Cardiac muscle cell (in vitro differentiated cells and primary cell): ENCODE measurements around the gene LMAN1L. TPM values are rescaled to one million over a fixed set of nuclear protein-coding genes. Genes with fewer than 3 reads are reported as not detected.

Source experiments
- DNase-seq, 2 donors: peaks; one replicate each; pipeline versions ENCODE4 v3.0.0 to v3.0.0-alpha.2; 2010 to 2017; ENCODE audit warnings: low read depth in 1 of 2, low spot score in 1 of 2
- H3K27ac ChIP-seq: fragments of 200-600 bp; sonication (generic); 2 replicates; pipeline ENCODE4 v1.5.1; 2016
- H3K27me3 ChIP-seq: fragments of 200-600 bp; sonication (generic); 2 replicates; pipeline ENCODE4 v1.6.0; 2016; ENCODE audit warnings: control low read depth
- H3K36me3 ChIP-seq: fragments of 200-600 bp; sonication (generic); 2 replicates; pipeline ENCODE4 v1.5.1; 2016; ENCODE audit warnings: control low read depth
- H3K4me1 ChIP-seq: fragments of 200-600 bp; sonication (generic); 2 replicates; pipeline ENCODE4 v1.8.1; 2017; ENCODE audit warnings: low read depth, mild to moderate bottlenecking, mixed run types
- H3K4me3 ChIP-seq: fragments of 200-600 bp; sonication (generic); 2 replicates; pipeline ENCODE4 v1.5.1; 2016; ENCODE audit warnings: mild to moderate bottlenecking
- H3K9me3 ChIP-seq: fragments of 200-600 bp; sonication (generic); 2 replicates; pipeline ENCODE4 v1.5.1; 2017; ENCODE audit warnings: low read depth, mild to moderate bottlenecking, control low read depth
- CTCF ChIP-seq: IDR thresholded peaks from 2 replicates; pipeline ENCODE4 v1.5.1; 2012; ENCODE audit warnings: low read depth, mild to moderate bottlenecking, low read length
- polyA plus RNA-seq: library from polyadenylated mRNA; unstranded; fragments of >200 nt; fragmentation: Nextera tagmentation; extraction: Ambion mirVana; gene quantifications from 2 replicates; pipeline ENCODE4 v1.2.1, GENCODE V29; 2016
- total RNA-seq: library from RNA; depleted of rRNA; stranded (reverse); fragments of >200 nt; gene quantifications from 2 replicates; pipeline ENCODE4 v1.2.3, GENCODE V29; 2016

Gene LMAN1L
- total and polyA plus RNA-seq, 2 experiments from 2014 or later: not detected

- no peak for DNase-seq
- Histone ChIP-seq H3K9me3 (no peaks in the 10 kb centered on the region), H3K4me1 (no peaks in the 10 kb centered on the region), H3K36me3 (peaks cover 18% of the 10 kb centered on the region), H3K27me3 (no peaks in the 10 kb centered on the region), H3K4me3 (no peak overlapping the region), H3K27ac (no peak overlapping the region)
- no peak for TF ChIP-seq CTCF
Measured at GRCh38 chr15:74804935-74805334, 7.7 kb upstream of the LMAN1L start.

DNA sequence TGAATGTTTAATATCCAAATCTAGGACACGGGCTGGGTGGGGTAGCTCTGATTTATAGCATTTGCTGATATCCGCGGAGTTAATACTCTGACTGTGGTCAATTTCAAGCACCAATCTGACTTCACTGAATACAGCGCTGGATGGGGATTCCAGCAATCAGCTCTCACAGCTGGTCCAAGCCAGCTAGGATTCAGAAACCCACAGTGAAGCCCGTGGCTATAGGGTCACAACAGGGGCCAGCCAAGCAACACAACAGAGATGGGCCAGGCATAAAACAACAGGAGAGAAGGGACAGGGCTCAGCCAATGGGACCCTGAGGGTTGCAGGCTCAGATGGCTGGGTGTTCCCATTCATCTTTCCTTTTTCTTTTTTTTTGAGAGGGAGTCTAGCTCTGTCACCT, 5.4 kb upstream of the LMAN1L start:
- Histone ChIP-seq H3K36me3 (peaks cover 11% of the 10 kb centered on the region), H3K4me1 (no peaks in the 10 kb centered on the region), H3K4me3 (no peak overlapping the region), H3K9me3 (no peaks in the 10 kb centered on the region), H3K27ac (no peak overlapping the region), H3K27me3 (no peaks in the 10 kb centered on the region)
- DNase-seq: no peak
- TF ChIP-seq CTCF: no peak

- Histone ChIP-seq H3K9me3 (no peaks in the 10 kb centered on the region), H3K27me3 (no peaks in the 10 kb centered on the region), H3K4me1 (no peaks in the 10 kb centered on the region), H3K36me3 (peaks cover 5% of the 10 kb centered on the region), H3K27ac (no peak overlapping the region), H3K4me3 (no peak overlapping the region)
- no peak for TF ChIP-seq CTCF
- no peak for DNase-seq
Measured at GRCh38 chr15:74808078-74808839, 4.4 kb upstream of the LMAN1L start.

DNA sequence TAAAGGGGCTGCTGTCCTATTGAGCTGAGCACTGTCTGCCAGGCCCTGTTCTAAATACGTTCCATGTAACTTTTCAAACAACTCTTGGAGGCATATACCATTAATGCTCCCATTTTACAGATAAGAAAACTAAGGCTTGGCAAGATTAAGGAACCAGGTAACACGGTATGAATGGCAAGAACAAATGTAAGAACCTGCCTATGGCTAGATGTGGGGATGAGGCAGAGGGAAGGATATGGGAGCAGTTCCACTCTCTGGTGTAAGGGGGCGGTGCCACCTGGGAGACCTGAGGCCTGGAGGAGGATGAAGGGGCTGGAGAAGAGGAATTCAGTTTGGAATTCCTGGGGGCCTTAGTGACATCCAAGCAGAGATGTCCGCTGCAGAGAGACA, 3.8 kb upstream of the LMAN1L start:
- Histone ChIP-seq H3K9me3 (no peaks in the 10 kb centered on the region), H3K27me3 (no peaks in the 10 kb centered on the region), H3K27ac (no peak overlapping the region), H3K4me3 (no peak overlapping the region), H3K4me1 (no peaks in the 10 kb centered on the region), H3K36me3 (peaks cover 4% of the 10 kb centered on the region)
- no peak for DNase-seq
- no peak for TF ChIP-seq CTCF

DNA sequence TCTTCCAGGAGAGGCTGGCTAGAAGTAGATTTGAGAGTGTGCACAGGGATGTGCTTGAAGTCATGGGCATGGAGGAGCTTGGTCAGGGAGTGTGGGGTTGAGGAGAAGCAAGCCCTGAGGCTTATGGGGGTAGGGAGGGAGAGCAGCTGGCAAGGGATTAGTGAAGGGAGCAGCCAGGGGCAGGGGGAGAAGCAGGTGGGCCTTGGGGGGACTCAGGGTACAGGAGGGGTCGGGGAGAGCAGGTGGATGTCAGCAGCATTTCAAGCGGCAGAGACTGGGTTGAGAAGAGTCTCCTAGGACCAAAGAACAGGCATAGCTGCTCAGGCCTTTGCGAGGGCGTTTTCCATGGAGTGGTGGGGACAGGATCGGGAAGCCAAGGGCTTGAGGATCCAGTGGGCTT, 3.4 kb upstream of the LMAN1L start:
- Histone ChIP-seq H3K27me3 (no peaks in the 10 kb centered on the region), H3K9me3 (no peaks in the 10 kb centered on the region), H3K27ac (no peak overlapping the region), H3K4me1 (no peaks in the 10 kb centered on the region), H3K4me3 (no peak overlapping the region), H3K36me3 (peaks cover under 1% of the 10 kb centered on the region)
- DNase-seq: no peak
- TF ChIP-seq CTCF: no peak

DNA sequence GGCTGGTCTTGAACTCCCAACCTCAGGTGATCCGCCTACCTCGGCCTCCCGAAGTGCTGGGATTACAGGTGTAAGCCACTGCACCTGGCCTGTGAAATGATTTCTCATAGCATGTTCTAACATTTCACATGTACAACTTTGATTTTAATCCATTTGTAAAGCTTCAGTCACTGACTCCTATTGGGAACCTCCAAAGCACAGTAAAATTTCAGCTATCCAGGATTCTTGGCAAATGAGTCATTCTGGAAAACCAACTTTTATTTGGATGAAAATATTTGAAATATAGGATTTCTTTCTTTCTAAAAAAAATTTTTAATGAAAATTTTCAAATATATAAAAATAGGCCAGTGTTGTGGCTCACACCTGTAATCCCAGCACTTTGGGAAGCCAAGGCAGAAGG, 2.7 kb upstream of the LMAN1L start:
- DNase-seq: no peak
- no peaks in the 10 kb centered on the region for H3K27me3 ChIP-seq
- H3K4me3 ChIP-seq: no peak overlapping the region
- H3K9me3 ChIP-seq: no peaks in the 10 kb centered on the region
- no peak for TF ChIP-seq CTCF
- H3K27ac ChIP-seq: no peak overlapping the region
- H3K36me3 ChIP-seq: no peaks in the 10 kb centered on the region
- no peaks in the 10 kb centered on the region for H3K4me1 ChIP-seq
